Astrocyte of the spinal cord (primary cell): Measurements from ENCODE around the gene CDH8.

Experiments
- DNase-seq: peaks from one replicate; pipeline ENCODE4 v3.0.0; 2011; ENCODE audit warnings: low read depth, low spot score
- H3K4me3 ChIP-seq: 2 replicates; pipeline ENCODE4 v1.5.1; 2011; ENCODE audit warnings: low read depth, mild to moderate bottlenecking, low read length, moderate library complexity
- CTCF ChIP-seq: IDR thresholded peaks from 2 replicates; pipeline ENCODE4 v1.5.1; 2012; ENCODE audit warnings: low read depth, mild to moderate bottlenecking, low read length, inconsistent platforms
- in situ Hi-C: cut with HindIII; loops from 2 replicates; pipeline ENCODE4 v1.10.0; 2017; ENCODE audit warnings: low sequenced_read_pairs

Gene CDH8

GRCh38 chr16:61909074-61909473, 127.2 kb downstream of the CDH8 start:
- in situ Hi-C loops, result no loop called here
- no peak overlapping the region for H3K4me3 ChIP-seq
- TF ChIP-seq CTCF, result no peak
- peak; percentile 37 for DNase-seq

- in situ Hi-C loops, result no loop called here
- TF ChIP-seq CTCF, result no peak
- no peak overlapping the region for H3K4me3 ChIP-seq
- DNase-seq, result no peak
Observed at GRCh38 chr16:61908426-61908825, 127.8 kb downstream of the CDH8 start.

GRCh38 chr16:61901689-61902088, 134.5 kb downstream of the CDH8 start:
- H3K4me3 ChIP-seq, result no peak overlapping the region
- no peak for TF ChIP-seq CTCF
- in situ Hi-C loops, result no loop called here
- no peak for DNase-seq

GRCh38 chr16:61900482-61900881, 135.8 kb downstream of the CDH8 start:
- H3K4me3 ChIP-seq, result no peak overlapping the region
- TF ChIP-seq CTCF, result no peak
- peak; percentile 27 for DNase-seq
- in situ Hi-C loops, result no loop called here

- no peak for DNase-seq
- in situ Hi-C loops, result no loop called here
- TF ChIP-seq CTCF, result no peak
- no peak overlapping the region for H3K4me3 ChIP-seq
Observed at GRCh38 chr16:61897657-61898056, 138.6 kb downstream of the CDH8 start.

GRCh38 chr16:61892531-61892930, 143.7 kb downstream of the CDH8 start:
- H3K4me3 ChIP-seq, result no peak overlapping the region
- no peak for TF ChIP-seq CTCF
- in situ Hi-C loops, result no loop called here

GRCh38 chr16:61891460-61891859, 144.8 kb downstream of the CDH8 start:
- in situ Hi-C loops, result no loop called here
- no peak for DNase-seq
- no peak for TF ChIP-seq CTCF
- no peak overlapping the region for H3K4me3 ChIP-seq

More at GRCh38 chr16:61892531-61892930, 143.7 kb downstream of the CDH8 start:
- DNase-seq, result no peak
